Measurements from ENCODE around the gene SLC1A2.

Gene SLC1A2

GRCh38 chr11:35383953-35384352 is 35.4 kb downstream of the SLC1A2 start:
- TF ChIP-seq, protein P1, sequence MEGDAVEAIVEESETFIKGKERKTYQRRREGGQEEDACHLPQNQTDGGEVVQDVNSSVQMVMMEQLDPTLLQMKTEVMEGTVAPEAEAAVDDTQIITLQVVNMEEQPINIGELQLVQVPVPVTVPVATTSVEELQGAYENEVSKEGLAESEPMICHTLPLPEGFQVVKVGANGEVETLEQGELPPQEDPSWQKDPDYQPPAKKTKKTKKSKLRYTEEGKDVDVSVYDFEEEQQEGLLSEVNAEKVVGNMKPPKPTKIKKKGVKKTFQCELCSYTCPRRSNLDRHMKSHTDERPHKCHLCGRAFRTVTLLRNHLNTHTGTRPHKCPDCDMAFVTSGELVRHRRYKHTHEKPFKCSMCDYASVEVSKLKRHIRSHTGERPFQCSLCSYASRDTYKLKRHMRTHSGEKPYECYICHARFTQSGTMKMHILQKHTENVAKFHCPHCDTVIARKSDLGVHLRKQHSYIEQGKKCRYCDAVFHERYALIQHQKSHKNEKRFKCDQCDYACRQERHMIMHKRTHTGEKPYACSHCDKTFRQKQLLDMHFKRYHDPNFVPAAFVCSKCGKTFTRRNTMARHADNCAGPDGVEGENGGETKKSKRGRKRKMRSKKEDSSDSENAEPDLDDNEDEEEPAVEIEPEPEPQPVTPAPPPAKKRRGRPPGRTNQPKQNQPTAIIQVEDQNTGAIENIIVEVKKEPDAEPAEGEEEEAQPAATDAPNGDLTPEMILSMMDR (IDR thresholded peaks at IDR 0.05; ENCODE audit: insufficient read depth, low read length, poor library complexity, severe bottlenecking) = no peak
- no peaks in the 10 kb centered on the region for H3K36me3 ChIP-seq (ENCODE audit: control insufficient read depth, insufficient read depth, low read length)
- no peak for DNase-seq (ENCODE audit: extremely low read depth, insufficient read length)
- H3K4me3 ChIP-seq (replicated peaks; ENCODE audit: low read depth, low read length) = no peak overlapping the region
- no peaks in the 10 kb centered on the region for H3K27me3 ChIP-seq (replicated peaks; ENCODE audit: control insufficient read depth, insufficient read depth, low read length)

GRCh38 chr11:35381709-35382322 is 37.5 kb downstream of the SLC1A2 start:
- H3K36me3 ChIP-seq (ENCODE audit: control insufficient read depth, insufficient read depth, low read length) = no peaks in the 10 kb centered on the region
- H3K27me3 ChIP-seq (replicated peaks; ENCODE audit: control insufficient read depth, insufficient read depth, low read length) = no peaks in the 10 kb centered on the region
- TF ChIP-seq, protein P1 (IDR thresholded peaks at IDR 0.05; ENCODE audit: insufficient read depth, low read length, poor library complexity, severe bottlenecking) = no peak
- DNase-seq (ENCODE audit: extremely low read depth, insufficient read length) = no peak
- H3K4me3 ChIP-seq (replicated peaks; ENCODE audit: low read depth, low read length) = no peak overlapping the region

DNA sequence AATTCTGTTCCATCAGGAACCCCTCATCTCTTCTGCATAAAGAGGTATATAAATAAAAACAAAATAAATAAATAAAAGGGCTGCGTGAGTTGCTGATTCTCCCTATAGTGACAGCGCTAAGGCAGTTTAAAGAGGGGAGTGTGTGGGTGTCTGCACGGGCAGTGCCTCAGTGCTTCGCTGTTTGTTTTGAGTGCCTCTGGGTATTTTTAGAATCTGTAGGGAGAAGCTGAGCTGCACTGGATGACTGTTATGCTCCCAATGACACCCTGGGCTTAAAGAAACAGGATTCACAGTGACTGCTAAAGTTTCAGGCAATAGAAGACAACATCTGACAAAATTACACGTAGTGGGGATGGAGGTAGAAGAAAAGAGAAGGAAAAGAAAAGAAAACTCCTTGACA is 38.8 kb downstream of the SLC1A2 start:
- Histone ChIP-seq H3K36me3 (ENCODE audit: control insufficient read depth, insufficient read depth, low read length) (no peaks in the 10 kb centered on the region), H3K4me3 (replicated peaks; ENCODE audit: low read depth, low read length) (no peak overlapping the region), H3K27me3 (replicated peaks; ENCODE audit: control insufficient read depth, insufficient read depth, low read length) (no peaks in the 10 kb centered on the region)
- TF ChIP-seq, protein P1 (IDR thresholded peaks at IDR 0.05; ENCODE audit: insufficient read depth, low read length, poor library complexity, severe bottlenecking) = no peak
- DNase-seq (ENCODE audit: extremely low read depth, insufficient read length) = no peak

- DNase-seq (ENCODE audit: extremely low read depth, insufficient read length) = no peak
- H3K36me3 ChIP-seq (ENCODE audit: control insufficient read depth, insufficient read depth, low read length) = no peaks in the 10 kb centered on the region
- no peaks in the 10 kb centered on the region for H3K27me3 ChIP-seq (replicated peaks; ENCODE audit: control insufficient read depth, insufficient read depth, low read length)
- H3K4me3 ChIP-seq (replicated peaks; ENCODE audit: low read depth, low read length) = no peak overlapping the region
- TF ChIP-seq, protein P1 (IDR thresholded peaks at IDR 0.05; ENCODE audit: insufficient read depth, low read length, poor library complexity, severe bottlenecking) = no peak
Measured at GRCh38 chr11:35377262-35377661, 42.1 kb downstream of the SLC1A2 start.

GRCh38 chr11:35376613-35377012 is 42.7 kb downstream of the SLC1A2 start:
- Histone ChIP-seq H3K27me3 (replicated peaks; ENCODE audit: control insufficient read depth, insufficient read depth, low read length) (no peaks in the 10 kb centered on the region), H3K36me3 (ENCODE audit: control insufficient read depth, insufficient read depth, low read length) (no peaks in the 10 kb centered on the region), H3K4me3 (replicated peaks; ENCODE audit: low read depth, low read length) (no peak overlapping the region)
- no peak for DNase-seq (ENCODE audit: extremely low read depth, insufficient read length)
- TF ChIP-seq, protein P1 (IDR thresholded peaks at IDR 0.05; ENCODE audit: insufficient read depth, low read length, poor library complexity, severe bottlenecking) = no peak

DNA sequence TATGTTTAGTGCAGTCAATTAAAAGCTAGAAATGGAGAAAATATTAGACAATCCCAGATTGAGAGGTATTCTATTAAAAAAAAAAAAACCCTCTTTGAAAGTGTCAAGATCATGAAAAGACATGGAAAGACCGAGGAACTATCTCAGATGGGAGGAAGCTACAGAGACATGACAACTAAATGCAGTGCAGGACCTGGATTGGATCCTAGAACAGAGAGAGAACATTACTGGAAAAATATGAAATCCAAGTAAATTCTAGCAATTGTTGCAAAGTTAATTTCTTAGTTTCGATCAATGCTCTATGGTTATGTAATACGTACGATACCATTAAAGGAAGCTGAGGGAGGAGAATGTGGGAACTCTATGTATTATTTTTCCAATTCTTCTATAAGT is 43.2 kb downstream of the SLC1A2 start:
- Histone ChIP-seq H3K36me3 (ENCODE audit: control insufficient read depth, insufficient read depth, low read length) (no peaks in the 10 kb centered on the region), H3K4me3 (replicated peaks; ENCODE audit: low read depth, low read length) (no peak overlapping the region), H3K27me3 (replicated peaks; ENCODE audit: control insufficient read depth, insufficient read depth, low read length) (no peaks in the 10 kb centered on the region)
- no peak for DNase-seq (ENCODE audit: extremely low read depth, insufficient read length)
- TF ChIP-seq, protein P1 (IDR thresholded peaks at IDR 0.05; ENCODE audit: insufficient read depth, low read length, poor library complexity, severe bottlenecking) = no peak
